Type B pancreatic cell (in vitro differentiated cells): ENCODE results near the gene FYCO1. TPM values are rescaled to one million over a fixed set of nuclear protein-coding genes. Genes with fewer than 3 reads are reported as not detected.

ENCODE experiments used
- DNase-seq: peaks from one replicate; pipeline ENCODE4 v3.0.0; 2021; ENCODE audit warnings: mixed read lengths; ENCODE audit not compliant: unreplicated experiment; ENCODE audit errors: extremely low spot score
- H3K27ac Mint-ChIP-seq: 2 replicates; pipeline ENCODE4 v1.8.0; 2021; ENCODE audit warnings: mild to moderate bottlenecking, mixed read lengths
- H3K27me3 Mint-ChIP-seq: 2 replicates; pipeline ENCODE4 v1.8.0; 2021; ENCODE audit warnings: mixed read lengths
- H3K36me3 Mint-ChIP-seq: 2 replicates; pipeline ENCODE4 v1.8.0; 2021; ENCODE audit warnings: mixed read lengths
- H3K4me1 Mint-ChIP-seq: one replicate; pipeline ENCODE4 v1.8.0; 2021; ENCODE audit warnings: mixed read lengths; ENCODE audit not compliant: unreplicated experiment
- H3K4me3 Mint-ChIP-seq: 2 replicates; pipeline ENCODE4 v1.8.0; 2021; ENCODE audit warnings: mild to moderate bottlenecking, mixed read lengths
- H3K9me3 Mint-ChIP-seq: 2 replicates; pipeline ENCODE4 v1.8.0; 2021; ENCODE audit warnings: mixed read lengths
- CTCF ChIP-seq: fragments of 200-600 bp; sonication (generic); conservative IDR thresholded peaks from 2 replicates; pipeline ENCODE4 v1.5.0; 2021; ENCODE audit warnings: antibody characterized with exemption, mild to moderate bottlenecking
- total RNA-seq: library from RNA; stranded (reverse); gene quantifications from 2 replicates; pipeline ENCODE4 v1.2.1, GENCODE V29; 2021; ENCODE audit warnings: low replicate concordance

The FYCO1 gene
- total RNA-seq, 1 donor from 2014 or later: 15.2 TPM

GRCh38 chr3:45938864-45939263 is 56.8 kb downstream of the FYCO1 start:
- no peak for DNase-seq
- peak; percentile 89 for TF ChIP-seq CTCF
- H3K4me3 Mint-ChIP-seq: no peak overlapping the region
- peaks cover 16% of the 10 kb centered on the region for H3K36me3 Mint-ChIP-seq
- H3K27ac Mint-ChIP-seq: no peak overlapping the region
- no peaks in the 10 kb centered on the region for H3K27me3 Mint-ChIP-seq
- H3K4me1 Mint-ChIP-seq: peaks cover 7% of the 10 kb centered on the region
- H3K9me3 Mint-ChIP-seq: no peaks in the 10 kb centered on the region

- no peak overlapping the region for H3K4me3 Mint-ChIP-seq
- H3K36me3 Mint-ChIP-seq: peaks cover 17% of the 10 kb centered on the region
- no peak for TF ChIP-seq CTCF
- H3K4me1 Mint-ChIP-seq: peaks cover 7% of the 10 kb centered on the region
- no peaks in the 10 kb centered on the region for H3K27me3 Mint-ChIP-seq
- no peak overlapping the region for H3K27ac Mint-ChIP-seq
- H3K9me3 Mint-ChIP-seq: no peaks in the 10 kb centered on the region
- no peak for DNase-seq
These were observed 57.6 kb downstream of the FYCO1 start for GRCh38 chr3:45938043-45938435.

GRCh38 chr3:45937206-45938042 is 58.2 kb downstream of the FYCO1 start:
- Mint-ChIP-seq H3K4me1 (peaks cover 7% of the 10 kb centered on the region), H3K27me3 (no peaks in the 10 kb centered on the region), H3K36me3 (peaks cover 20% of the 10 kb centered on the region), H3K27ac (no peak overlapping the region), H3K9me3 (no peaks in the 10 kb centered on the region), H3K4me3 (no peak overlapping the region)
- DNase-seq: no peak
- no peak for TF ChIP-seq CTCF

- Mint-ChIP-seq H3K4me3 (no peak overlapping the region), H3K4me1 (peaks cover 7% of the 10 kb centered on the region), H3K27me3 (no peaks in the 10 kb centered on the region), H3K27ac (no peak overlapping the region), H3K36me3 (peaks cover 20% of the 10 kb centered on the region), H3K9me3 (no peaks in the 10 kb centered on the region)
- DNase-seq: no peak
- no peak for TF ChIP-seq CTCF
These were observed 59.4 kb downstream of the FYCO1 start for GRCh38 chr3:45936261-45936660.

- Mint-ChIP-seq H3K27ac (no peak overlapping the region), H3K4me3 (no peak overlapping the region), H3K9me3 (no peaks in the 10 kb centered on the region), H3K27me3 (no peaks in the 10 kb centered on the region), H3K4me1 (no peaks in the 10 kb centered on the region), H3K36me3 (peaks cover 20% of the 10 kb centered on the region)
- DNase-seq: no peak
- TF ChIP-seq CTCF: no peak
These were observed 62.0 kb downstream of the FYCO1 start for GRCh38 chr3:45933591-45933990.
